Renal cortex interstitium (tissue), 15 donors: ENCODE measurements around the gene OR14A2. TPM values are rescaled to one million over a fixed set of nuclear protein-coding genes. Genes with fewer than 3 reads are reported as not detected.
A peak's percentile ranks its signal among the peaks of the same experiment; 100 is the strongest.
"Not testable (repeated sequence)": the region's sequence is repeated elsewhere in the genome, so short reads cannot be mapped to it uniquely, and the experiment has no call there.

ENCODE experiments used
- DNase-seq, 11 donors: peaks; one replicate each; pipeline ENCODE4 v3.0.0-alpha.2; 2013; ENCODE audit warnings: low read depth in 9 of 11, low spot score in 4 of 11; ENCODE audit errors: extremely low read depth in 1 of 11
- long read RNA-seq, 16 experiments: transcript quantifications; one replicate each; lab custom pipeline, GENCODE V29; 2026
- polyA plus RNA-seq, 3 donors: library from polyadenylated mRNA; unstranded; fragments of 120-200 nt; gene quantifications; one replicate each; pipeline ENCODE4 v1.2.1, GENCODE V29; 2013; ENCODE audit not compliant: insufficient read length in 3 of 3

Gene OR14A2
- not detected for polyA plus RNA-seq
- long read RNA-seq, donor 1: 0 reads
- long read RNA-seq, donor 2: 0 reads
- long read RNA-seq, donor 3: 0 reads
- long read RNA-seq, donor 4: 0 reads
- long read RNA-seq, donor 5: 0 reads
- long read RNA-seq, donor 6: 0 reads
- long read RNA-seq, donor 7: 0 reads
- long read RNA-seq, donor 8: 0 reads
- long read RNA-seq, donor 9: 0 reads
- long read RNA-seq, donor 10: 0 reads
- long read RNA-seq, donor 11: 0 reads
- long read RNA-seq, donor 12: 0 reads
- long read RNA-seq, donor 13: 0 reads
- long read RNA-seq, donor 14: 0 reads
- long read RNA-seq, donor 15: 0 reads
- long read RNA-seq, donor 16: 0 reads

- DNase-seq: no peak
Measured at GRCh38 chr1:247748041-247748440, at the start of gene OR14A2. Gene OR14A2 (minus strand): TSS chr1:247748141.

- no peak for DNase-seq
Measured at GRCh38 chr1:247797518-247797917, 49.6 kb upstream of the OR14A2 start.

DNA sequence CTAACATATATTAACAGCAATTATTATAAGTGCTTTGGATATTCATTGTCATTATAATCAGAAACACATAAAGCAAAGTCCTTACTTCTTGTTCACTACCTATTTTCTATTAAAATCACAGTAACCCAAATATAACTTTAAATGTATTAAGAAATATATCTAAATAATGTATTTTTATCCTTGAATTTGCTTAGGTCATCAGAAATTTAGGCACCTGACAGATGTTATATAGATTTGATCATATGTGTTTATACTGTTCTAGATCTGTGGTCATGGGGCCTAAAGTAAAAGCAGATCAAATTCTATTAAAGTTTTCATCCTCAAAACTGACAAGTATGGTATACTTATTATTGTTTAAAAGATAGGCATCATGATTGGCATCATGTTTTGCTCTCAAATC, 21.7 kb upstream of the OR14A2 start:
- DNase-seq: no peak

GRCh38 chr1:247760456-247760855, 12.5 kb upstream of the OR14A2 start, which contains the start of gene OR1C1:
Gene OR1C1 (minus strand): TSS chr1:247760556. CDS start chr1:247758406, 2,150 bp downstream.
- DNase-seq: no peak

DNA sequence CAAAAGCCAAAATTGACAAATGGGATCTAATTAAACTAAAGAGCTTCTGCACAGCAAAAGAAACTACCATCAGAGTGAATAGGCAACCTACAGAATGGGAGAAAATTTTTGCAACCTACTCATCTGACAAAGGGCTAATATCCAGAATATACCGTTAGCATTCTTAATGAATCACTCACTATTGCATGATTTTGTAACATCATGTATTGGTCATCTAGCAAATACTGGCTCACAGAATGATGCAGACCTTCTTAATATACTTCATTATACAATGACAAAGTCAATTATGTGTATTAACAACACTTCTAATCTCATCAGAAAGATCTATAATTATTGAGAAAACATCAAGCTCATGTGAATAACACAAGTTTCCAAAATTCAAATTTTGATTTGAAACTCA, 6.4 kb upstream of the OR14A2 start:
- not testable (repeated sequence) for DNase-seq

GRCh38 chr1:247749870-247750269, 1.9 kb upstream of the OR14A2 start:
- DNase-seq: no peak

DNA sequence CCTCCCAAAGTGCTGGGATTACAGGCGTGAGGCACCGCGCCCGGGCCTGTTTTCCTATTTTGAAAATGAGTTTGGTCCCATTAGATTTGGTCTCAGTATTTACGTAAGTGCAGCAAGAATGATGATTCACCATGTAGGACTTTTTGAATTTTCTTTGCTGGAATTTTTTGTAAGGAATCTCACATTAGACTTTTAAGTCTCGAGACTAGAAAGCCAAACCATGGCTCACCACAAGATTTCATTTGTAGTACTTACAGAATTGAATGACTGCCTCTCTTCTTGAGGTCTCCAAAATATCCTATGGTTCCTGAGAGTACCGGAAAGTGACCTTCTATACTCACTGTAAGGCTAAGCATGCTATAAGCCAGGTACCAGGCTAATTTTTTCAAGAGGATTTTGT, 325 bp downstream of the OR14A2 start:
- no peak for DNase-seq

DNA sequence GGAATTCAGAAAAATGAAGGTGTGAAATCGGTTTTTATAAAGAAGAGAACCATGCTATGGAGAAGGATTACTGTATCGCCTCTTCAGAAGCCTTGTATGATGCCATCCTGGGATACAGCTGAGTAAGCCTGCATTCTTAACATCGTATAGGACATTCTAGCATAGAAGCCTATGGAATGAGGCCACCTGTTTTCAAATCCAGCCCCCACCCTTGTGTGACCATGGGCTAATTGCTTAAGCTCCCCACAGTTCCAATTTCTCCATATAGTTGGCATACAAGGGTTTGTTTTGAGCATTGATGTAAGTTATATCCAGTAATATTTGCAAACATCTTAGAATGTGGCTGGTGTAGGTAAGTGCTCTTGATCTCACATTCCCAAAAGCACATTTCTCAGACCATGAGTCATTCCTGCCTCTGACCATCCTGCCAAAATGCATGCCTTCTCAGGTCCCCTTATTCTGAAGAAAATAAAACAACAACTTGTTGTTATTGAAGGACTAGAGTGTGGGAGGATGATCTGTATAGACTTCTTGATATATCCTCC, 1.5 kb downstream of the OR14A2 start:
- no peak for DNase-seq

GRCh38 chr1:247742215-247742760, 5.7 kb downstream of the OR14A2 start:
- DNase-seq: not testable (repeated sequence)

DNA sequence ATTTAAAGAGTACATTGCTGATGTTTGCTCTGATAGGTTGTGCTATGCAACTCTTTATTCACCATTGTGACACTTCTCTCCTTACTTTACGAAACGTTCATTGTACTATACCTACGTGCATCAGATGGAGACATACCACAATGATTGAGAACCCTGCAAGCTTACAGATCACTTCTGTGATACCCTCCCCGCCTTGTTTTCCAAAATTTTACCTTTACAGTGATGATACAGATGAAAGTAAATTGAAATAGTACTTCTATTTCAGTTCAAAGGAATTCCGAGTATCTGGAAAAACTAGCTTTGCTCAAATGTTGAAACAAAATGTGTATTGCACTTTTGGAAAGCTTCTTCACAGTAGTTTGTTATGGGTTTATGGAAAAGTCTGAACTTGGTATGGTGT, 6.2 kb downstream of the OR14A2 start:
- DNase-seq: no peak

GRCh38 chr1:247740721-247741120, 7.2 kb downstream of the OR14A2 start:
- DNase-seq: no peak

DNA sequence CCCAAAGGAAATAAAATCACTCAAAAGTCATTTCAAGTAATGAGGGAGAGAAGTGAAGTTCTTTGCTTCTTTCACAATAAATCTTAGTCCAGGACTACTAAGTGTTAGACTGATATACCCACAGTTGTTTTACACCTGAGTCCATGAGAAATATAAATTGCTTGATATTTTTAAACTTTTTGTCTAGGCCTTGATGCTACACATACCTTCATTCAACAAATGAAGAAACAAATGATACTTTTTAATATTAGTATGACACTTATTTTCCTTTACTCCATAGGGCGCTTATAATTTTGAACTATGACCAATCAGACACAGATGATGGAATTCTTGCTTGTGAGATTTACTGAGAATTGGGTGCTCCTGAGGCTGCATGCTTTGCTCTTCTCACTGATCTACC, 9.6 kb downstream of the OR14A2 start, which contains the start of gene OR14K1:
Gene OR14K1 (plus strand): TSS at position 301 of the 400 bp plus-strand sequence. CDS start 0 bp downstream, at position 301.
- DNase-seq: no peak

- DNase-seq: no peak
Measured at GRCh38 chr1:247721222-247721621, 26.7 kb downstream of the OR14A2 start.

DNA sequence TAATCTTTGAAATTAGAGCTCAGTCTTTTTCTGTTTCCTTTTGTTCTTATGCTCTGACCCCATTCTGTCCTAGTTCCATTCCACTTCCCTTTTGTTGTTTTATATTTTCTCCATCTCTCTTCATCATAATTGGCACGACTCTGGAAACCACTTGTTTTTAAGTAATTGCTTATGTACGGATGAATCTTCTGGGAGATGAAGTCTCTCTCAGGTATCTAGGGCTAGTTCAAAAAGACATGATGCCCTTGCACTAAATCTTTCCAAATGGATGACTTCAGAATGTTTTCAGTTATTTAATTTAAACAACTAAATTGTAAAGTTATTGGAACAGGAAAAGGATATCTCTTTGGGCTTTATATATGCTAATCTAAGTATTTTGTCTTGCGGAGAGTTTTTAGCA, 31.4 kb downstream of the OR14A2 start, which contains the start of gene OR6F1:
Gene OR6F1 (minus strand): TSS at position 101 of the 400 bp plus-strand sequence. CDS start 3,891 bp downstream, outside the sequence.
- DNase-seq: no peak

DNA sequence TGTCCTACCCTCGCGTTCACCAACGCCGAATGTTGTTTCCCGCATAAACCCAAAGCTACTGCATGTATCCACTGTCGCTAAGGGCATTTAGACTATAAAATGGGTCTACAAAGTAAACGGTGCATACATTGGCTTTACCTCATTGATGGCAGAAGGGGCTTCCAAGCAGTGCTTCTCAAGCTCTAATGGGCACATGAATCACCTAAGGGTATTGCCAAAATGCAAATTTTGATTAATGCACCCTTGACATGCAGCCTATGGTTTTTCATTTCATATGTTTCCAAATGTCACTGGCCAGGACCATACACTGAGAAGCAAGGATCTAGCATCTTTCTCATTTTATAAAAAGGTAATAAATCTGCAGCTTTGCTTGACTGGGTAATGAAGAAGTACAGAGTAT, 34.2 kb downstream of the OR14A2 start:
- no peak for DNase-seq

DNA sequence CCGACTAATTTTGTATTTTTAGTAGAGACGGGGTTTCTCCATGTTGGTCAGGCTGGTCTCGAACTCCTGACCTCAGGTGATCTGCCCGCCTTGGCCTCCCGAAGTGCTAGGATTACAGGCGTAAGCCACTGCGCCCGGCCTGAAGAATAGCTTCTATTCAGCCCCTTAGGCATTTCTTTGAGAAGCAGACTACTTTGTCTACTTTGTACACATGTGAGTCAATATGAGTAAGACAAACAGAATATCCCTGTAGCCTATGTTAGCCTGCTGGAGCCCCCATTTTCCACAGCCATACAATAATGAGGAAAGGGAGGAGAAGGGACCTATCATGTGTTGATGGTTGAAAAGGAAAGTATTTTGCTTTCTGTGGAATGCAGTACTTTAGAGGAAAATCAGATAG, 37.3 kb downstream of the OR14A2 start:
- not testable (repeated sequence) for DNase-seq

- no peak for DNase-seq
Measured at GRCh38 chr1:247701338-247701737, 46.6 kb downstream of the OR14A2 start.

DNA sequence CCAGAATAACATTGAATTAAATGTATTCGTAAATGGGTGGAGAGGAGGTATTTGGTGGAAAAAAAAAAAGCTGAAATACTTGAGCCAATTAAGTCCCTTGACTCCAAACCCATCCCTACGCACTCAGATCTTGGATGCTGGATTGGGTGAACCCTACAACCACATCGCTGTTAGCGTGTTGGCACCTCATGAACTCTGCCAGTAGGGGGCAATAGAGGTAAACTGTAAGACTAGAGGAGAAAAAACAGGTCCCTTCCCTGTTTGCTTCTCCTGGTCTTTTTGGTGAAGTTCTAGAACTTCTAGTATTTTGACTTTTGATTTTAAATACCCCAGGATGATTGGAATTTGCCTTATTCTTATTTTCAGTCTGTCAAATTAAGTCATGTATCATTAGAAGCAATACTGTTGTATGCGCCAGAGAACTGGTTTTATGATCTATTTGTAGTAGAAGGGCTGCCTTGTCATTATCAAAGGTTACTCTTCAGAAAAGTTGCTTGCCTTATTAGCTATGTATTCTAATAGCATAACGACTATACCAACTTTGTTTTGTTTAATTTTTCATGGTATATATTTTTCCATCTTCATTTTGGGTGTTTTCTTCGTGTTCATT, 66.5 kb downstream of the OR14A2 start:
- DNase-seq: peak; percentile 2 to 30 (median 13)

DNA sequence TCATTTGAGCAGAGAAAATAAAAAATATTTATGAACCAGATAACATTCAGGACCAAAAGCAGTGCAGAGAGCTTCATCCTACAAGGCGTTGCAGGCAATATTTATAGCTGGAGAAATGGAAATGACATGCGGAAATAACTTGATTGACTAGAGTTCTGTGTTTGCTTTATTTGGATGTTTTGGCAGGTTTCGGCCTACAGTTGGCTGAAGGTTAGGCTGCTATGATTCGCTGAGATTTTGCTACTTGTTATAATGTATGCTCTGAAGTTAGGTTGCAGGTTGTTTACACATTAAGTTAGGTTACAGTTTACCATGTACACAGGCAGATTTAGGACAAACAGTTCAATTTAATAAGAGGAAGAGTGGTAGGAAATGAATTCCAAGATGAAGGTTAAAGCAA, 67.8 kb downstream of the OR14A2 start:
- no peak for DNase-seq

DNA sequence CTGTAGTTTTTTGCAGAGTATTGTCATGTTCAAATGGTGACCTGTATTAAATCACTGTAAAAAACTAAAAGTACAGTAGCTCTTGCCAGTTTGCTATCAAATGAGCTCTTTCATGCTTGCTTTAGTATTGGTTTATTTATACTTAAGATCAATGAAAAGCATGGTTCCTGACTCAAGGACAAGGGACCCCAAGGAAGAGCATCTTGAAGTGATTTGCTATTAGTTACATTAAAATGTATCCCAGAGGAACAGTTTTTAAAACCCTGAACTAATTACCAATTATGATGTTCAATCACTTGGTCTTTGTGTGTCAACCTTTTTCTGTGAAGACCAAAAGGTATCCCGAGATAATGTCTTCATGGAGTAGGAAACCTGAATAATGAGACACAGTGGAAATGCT, 68.3 kb downstream of the OR14A2 start, which contains the start of gene OR13G1:
Gene OR13G1 (minus strand): TSS at position 101 of the 400 bp plus-strand sequence. CDS start 6,698 bp downstream, outside the sequence.
- no peak for DNase-seq
